ENCODE results near the gene ZNF132. TPM values are rescaled to one million over a fixed set of nuclear protein-coding genes. Genes with fewer than 3 reads are reported as not detected.

ZNF132 gene
- total RNA-seq, 1 experiment from 2014 or later = not detected

DNA sequence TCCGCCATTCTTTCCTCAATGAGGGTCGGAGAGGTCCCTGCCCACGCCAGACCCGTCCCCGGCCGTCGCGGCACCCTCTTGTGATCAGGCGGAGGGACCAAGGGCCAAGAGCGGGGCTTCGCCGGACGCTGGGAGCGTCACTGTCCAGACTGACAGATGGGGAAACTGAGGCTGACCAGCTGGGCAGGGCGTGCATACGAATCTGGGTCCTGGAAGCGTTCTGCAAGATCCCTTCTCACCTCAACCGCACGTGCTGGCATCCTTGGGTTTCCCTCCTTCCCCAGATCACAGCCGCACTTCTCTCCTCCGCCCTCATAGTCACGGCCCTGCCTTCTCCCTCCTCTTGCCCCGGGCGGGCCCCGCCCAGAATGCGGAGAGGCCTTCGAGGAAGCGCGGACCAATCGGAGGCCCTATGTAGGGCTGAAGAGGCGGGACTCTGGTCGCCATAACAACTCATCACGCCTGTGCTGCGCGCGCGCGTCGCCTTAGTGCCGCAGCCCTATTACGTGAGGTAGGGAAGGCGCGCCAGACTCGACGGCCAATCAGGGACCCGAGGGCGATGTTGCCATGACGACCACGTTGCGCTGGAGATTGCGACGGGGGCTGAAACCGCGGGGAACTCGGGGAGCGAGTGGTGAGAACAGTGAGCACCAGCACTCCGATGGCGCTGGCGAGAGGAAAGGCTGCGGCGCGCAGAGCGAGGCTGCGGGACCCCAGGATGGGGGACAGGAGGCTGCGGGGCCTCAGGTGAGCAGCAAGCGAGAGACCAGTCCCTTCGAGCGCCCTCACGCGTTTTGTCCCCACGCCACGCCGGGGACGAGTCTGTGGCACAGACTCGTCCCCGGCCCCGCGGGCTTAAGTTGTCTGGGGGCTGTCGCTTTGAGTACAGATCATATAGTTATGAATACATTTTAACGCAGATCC, 38.8 kb downstream of the ZNF132 start:
- TF ChIP-seq, protein P1, sequence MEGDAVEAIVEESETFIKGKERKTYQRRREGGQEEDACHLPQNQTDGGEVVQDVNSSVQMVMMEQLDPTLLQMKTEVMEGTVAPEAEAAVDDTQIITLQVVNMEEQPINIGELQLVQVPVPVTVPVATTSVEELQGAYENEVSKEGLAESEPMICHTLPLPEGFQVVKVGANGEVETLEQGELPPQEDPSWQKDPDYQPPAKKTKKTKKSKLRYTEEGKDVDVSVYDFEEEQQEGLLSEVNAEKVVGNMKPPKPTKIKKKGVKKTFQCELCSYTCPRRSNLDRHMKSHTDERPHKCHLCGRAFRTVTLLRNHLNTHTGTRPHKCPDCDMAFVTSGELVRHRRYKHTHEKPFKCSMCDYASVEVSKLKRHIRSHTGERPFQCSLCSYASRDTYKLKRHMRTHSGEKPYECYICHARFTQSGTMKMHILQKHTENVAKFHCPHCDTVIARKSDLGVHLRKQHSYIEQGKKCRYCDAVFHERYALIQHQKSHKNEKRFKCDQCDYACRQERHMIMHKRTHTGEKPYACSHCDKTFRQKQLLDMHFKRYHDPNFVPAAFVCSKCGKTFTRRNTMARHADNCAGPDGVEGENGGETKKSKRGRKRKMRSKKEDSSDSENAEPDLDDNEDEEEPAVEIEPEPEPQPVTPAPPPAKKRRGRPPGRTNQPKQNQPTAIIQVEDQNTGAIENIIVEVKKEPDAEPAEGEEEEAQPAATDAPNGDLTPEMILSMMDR (IDR thresholded peaks at IDR 0.05; ENCODE audit: unreplicated experiment) = no peak
- DNase-seq = peak; percentile 99
- intact Hi-C loops (cut with micrococcal nuclease; ENCODE audit: unreplicated experiment) = loop anchor here (10.0 kb wide), 1 partner anchor 216 kb away; the partner anchor contains the start of gene ZNF274
- Mint-ChIP-seq H3K36me3 (ENCODE audit: insufficient read depth, unreplicated experiment) (peaks cover 45% of the 10 kb centered on the region), H3K4me1 (ENCODE audit: low read depth, unreplicated experiment) (peaks cover 20% of the 10 kb centered on the region), H3K4me3 (ENCODE audit: low read depth, unreplicated experiment) (peak overlapping the region; percentile 100), H3K9me3 (ENCODE audit: low read depth, unreplicated experiment) (no peaks in the 10 kb centered on the region), H3K27ac (ENCODE audit: unreplicated experiment) (peak overlapping the region; percentile 99), H3K27me3 (ENCODE audit: unreplicated experiment) (peaks cover 2% of the 10 kb centered on the region)
- CTCF ChIA-PET = no interaction called here
- no TSS peak for BruUV-seq (replicated peaks)

DNA sequence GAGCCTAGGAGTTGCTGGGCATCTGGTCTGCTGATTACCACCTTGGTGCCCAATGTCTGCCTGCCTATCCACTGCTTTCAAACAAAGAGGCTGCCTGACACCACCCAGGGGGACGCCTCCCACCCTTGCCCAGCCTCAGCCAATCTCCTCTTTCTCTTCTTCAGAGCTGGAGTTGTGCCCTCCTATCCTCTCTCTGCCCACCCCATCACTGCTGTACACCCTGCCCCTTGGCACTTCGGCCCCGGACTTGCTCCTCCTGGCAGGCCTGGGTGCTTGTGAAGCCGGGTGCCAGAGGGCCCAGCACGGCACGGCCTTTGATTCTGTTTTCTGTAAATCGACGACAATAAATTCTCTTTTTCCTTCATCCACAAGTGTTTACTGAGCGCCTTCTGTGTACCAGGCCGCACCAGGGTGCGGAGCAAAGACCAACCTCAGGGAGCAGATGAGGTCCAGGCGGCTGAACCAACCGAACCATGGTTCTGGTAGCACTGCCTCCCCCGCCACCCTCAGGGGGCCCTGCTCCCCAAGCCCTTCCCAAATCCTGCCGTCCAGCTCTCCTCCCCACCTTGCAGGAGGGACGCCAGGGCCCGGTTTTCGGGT, 39.5 kb downstream of the ZNF132 start:
- CTCF ChIA-PET = no interaction called here
- Mint-ChIP-seq H3K27ac (ENCODE audit: unreplicated experiment) (peak overlapping the region; percentile 99), H3K4me1 (ENCODE audit: low read depth, unreplicated experiment) (peaks cover 28% of the 10 kb centered on the region), H3K27me3 (ENCODE audit: unreplicated experiment) (peaks cover 10% of the 10 kb centered on the region), H3K9me3 (ENCODE audit: low read depth, unreplicated experiment) (no peaks in the 10 kb centered on the region), H3K36me3 (ENCODE audit: insufficient read depth, unreplicated experiment) (peaks cover 52% of the 10 kb centered on the region), H3K4me3 (ENCODE audit: low read depth, unreplicated experiment) (peak overlapping the region; percentile 100)
- no TSS peak for BruUV-seq (replicated peaks)
- DNase-seq = no peak
- intact Hi-C loops (cut with micrococcal nuclease; ENCODE audit: unreplicated experiment) = loop anchor here (10.0 kb wide), 1 partner anchor 216 kb away; the partner anchor contains the start of gene ZNF274
- TF ChIP-seq, protein P1 (IDR thresholded peaks at IDR 0.05; ENCODE audit: unreplicated experiment) = no peak

DNA sequence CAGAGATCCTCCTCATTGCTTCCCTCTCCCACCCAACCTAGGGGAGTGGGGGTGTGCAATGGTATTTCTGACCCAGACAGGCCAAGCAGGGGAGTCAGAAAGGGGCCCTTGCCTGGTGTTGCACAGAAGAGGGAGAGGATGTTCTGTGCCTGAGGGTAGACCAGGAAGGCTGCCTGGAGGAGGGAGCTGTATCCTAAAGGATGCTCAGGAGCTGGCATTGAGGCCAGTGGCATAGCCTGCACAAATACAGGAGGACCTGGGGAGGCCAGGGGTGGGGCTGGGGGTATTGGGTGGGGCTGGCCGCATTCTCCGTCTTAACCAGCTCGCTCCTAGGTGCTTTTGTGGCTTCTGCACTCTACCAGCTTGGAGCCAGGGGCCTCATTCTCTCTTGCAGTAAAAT, 40.0 kb downstream of the ZNF132 start:
- BruUV-seq (replicated peaks) = no TSS peak
- H3K36me3 Mint-ChIP-seq (ENCODE audit: insufficient read depth, unreplicated experiment) = peaks cover 57% of the 10 kb centered on the region
- no peak for DNase-seq
- TF ChIP-seq, protein P1 (IDR thresholded peaks at IDR 0.05; ENCODE audit: unreplicated experiment) = no peak
- peak overlapping the region; percentile 100 for H3K4me3 Mint-ChIP-seq (ENCODE audit: low read depth, unreplicated experiment)
- peak overlapping the region; percentile 59 for H3K27ac Mint-ChIP-seq (ENCODE audit: unreplicated experiment)
- H3K4me1 Mint-ChIP-seq (ENCODE audit: low read depth, unreplicated experiment) = peaks cover 32% of the 10 kb centered on the region
- H3K27me3 Mint-ChIP-seq (ENCODE audit: unreplicated experiment) = peaks cover 13% of the 10 kb centered on the region
- intact Hi-C loops (cut with micrococcal nuclease; ENCODE audit: unreplicated experiment) = loop anchor here (10.0 kb wide), 1 partner anchor 215 kb away; the partner anchor contains the start of gene ZNF274
- CTCF ChIA-PET = no interaction called here
- no peaks in the 10 kb centered on the region for H3K9me3 Mint-ChIP-seq (ENCODE audit: low read depth, unreplicated experiment)

DNA sequence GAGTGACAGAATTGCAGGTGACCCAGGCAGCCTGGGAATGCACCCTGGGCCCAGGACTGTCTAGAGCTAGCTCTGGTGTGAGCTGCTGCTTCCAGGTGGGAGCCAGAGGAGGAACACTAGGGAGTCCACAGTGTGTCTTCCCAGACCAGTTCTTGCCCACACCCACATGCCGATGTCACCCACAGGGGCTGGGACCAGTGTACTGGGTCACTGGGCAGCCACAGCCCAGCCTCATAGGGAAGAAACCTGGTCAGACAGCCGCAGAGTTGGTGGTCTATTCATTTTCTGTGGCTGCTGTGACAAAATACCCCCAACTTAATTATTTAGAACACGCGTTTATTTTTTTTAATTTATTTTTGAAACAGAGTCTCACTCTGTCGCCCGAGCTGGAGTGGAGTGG, 41.4 kb downstream of the ZNF132 start:
- H3K4me3 Mint-ChIP-seq (ENCODE audit: low read depth, unreplicated experiment) = no peak overlapping the region
- TF ChIP-seq, protein P1 (IDR thresholded peaks at IDR 0.05; ENCODE audit: unreplicated experiment) = no peak
- no peak for DNase-seq
- peaks cover 39% of the 10 kb centered on the region for H3K4me1 Mint-ChIP-seq (ENCODE audit: low read depth, unreplicated experiment)
- peaks cover 64% of the 10 kb centered on the region for H3K36me3 Mint-ChIP-seq (ENCODE audit: insufficient read depth, unreplicated experiment)
- no peaks in the 10 kb centered on the region for H3K9me3 Mint-ChIP-seq (ENCODE audit: low read depth, unreplicated experiment)
- no TSS peak for BruUV-seq (replicated peaks)
- H3K27ac Mint-ChIP-seq (ENCODE audit: unreplicated experiment) = no peak overlapping the region
- intact Hi-C loops (cut with micrococcal nuclease; ENCODE audit: unreplicated experiment) = no loop called here
- H3K27me3 Mint-ChIP-seq (ENCODE audit: unreplicated experiment) = peaks cover 13% of the 10 kb centered on the region
- CTCF ChIA-PET = no interaction called here
